Measurements from ENCODE around the gene HDAC9.
"Not testable (repeated sequence)": the region's sequence is repeated elsewhere in the genome, so short reads cannot be mapped to it uniquely, and the experiment has no call there.

HDAC9 gene

DNA sequence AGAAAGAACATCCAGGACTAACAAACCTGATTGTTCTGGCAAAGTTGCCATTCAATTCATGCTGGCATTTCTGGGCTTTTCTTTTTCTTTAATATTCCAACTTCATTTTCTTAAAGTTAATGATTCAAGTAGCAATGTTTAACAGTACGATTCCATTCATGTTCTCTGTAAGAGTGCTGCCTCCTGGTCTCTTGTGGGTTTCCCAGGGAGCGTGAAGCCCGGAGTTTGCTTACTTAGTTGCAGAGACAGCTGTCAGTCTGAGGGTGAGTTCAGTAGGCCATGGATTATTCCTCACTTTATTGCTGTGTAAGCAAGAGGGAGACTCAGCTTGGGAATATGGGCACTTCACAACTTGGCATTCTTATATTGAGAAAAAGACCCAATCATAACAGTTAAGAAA lies 479.7 kb downstream of the HDAC9 start:
- TF ChIP-seq, protein P1, sequence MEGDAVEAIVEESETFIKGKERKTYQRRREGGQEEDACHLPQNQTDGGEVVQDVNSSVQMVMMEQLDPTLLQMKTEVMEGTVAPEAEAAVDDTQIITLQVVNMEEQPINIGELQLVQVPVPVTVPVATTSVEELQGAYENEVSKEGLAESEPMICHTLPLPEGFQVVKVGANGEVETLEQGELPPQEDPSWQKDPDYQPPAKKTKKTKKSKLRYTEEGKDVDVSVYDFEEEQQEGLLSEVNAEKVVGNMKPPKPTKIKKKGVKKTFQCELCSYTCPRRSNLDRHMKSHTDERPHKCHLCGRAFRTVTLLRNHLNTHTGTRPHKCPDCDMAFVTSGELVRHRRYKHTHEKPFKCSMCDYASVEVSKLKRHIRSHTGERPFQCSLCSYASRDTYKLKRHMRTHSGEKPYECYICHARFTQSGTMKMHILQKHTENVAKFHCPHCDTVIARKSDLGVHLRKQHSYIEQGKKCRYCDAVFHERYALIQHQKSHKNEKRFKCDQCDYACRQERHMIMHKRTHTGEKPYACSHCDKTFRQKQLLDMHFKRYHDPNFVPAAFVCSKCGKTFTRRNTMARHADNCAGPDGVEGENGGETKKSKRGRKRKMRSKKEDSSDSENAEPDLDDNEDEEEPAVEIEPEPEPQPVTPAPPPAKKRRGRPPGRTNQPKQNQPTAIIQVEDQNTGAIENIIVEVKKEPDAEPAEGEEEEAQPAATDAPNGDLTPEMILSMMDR (IDR thresholded peaks at IDR 0.05; ENCODE audit: low read depth, low read length), result no peak
- TF ChIP-seq EZH2phosphoT487 (IDR thresholded peaks at IDR 0.05; ENCODE audit: low read depth), result no peak
- Histone ChIP-seq H3K36me3 (replicated peaks; ENCODE audit: low read depth, low read length) (no peaks in the 10 kb centered on the region), H3K4me2 (ENCODE audit: low read length) (no peak overlapping the region), H3K27ac (ENCODE audit: low read length) (no peak overlapping the region), H3K4me3 (ENCODE audit: low read length) (no peak overlapping the region), H2AFZ (ENCODE audit: low read depth, low read length) (no peak overlapping the region), H3K27me3 (ENCODE audit: low read depth, low read length) (no peaks in the 10 kb centered on the region), H3K9ac (ENCODE audit: low read length) (no peak overlapping the region), H3K4me1 (ENCODE audit: low read length) (no peaks in the 10 kb centered on the region), H4K20me1 (ENCODE audit: insufficient read depth, low read length) (no peaks in the 10 kb centered on the region), H3K79me2 (ENCODE audit: low read length) (no peaks in the 10 kb centered on the region), H3K9me3 (ENCODE audit: insufficient read depth, low read length) (no peaks in the 10 kb centered on the region)

DNA sequence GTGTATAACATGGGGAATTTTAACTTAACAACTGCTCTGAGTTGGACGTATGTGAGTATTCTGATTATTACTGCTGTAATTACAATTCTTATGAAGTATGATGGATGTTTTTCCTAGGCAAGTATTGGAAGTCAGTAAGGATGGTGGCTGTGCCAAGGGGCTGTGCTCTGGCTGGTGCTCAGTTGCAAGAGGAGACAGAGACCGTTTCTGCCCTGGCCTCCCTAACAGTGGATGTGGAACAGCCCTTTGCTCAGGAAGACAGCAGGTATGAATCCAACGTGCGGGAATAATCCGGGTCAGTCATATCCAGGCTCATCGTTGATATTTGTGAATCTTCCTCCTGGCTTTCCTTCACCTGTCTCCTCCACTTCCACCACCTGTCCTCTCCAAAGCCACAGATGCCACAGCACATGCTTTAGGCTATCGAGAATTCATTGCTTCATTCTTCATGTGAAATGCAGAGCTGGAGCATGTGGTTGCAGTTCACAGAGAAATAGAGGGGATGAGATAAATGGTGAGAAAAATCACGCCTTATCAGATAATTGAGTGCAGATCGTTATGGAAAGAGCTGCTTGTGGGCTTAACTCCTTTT lies 480.2 kb downstream of the HDAC9 start:
- H3K27ac ChIP-seq (ENCODE audit: low read length), result no peak overlapping the region
- H3K27me3 ChIP-seq (ENCODE audit: low read depth, low read length), result no peaks in the 10 kb centered on the region
- no peak overlapping the region for H2AFZ ChIP-seq (ENCODE audit: low read depth, low read length)
- no peaks in the 10 kb centered on the region for H3K36me3 ChIP-seq (replicated peaks; ENCODE audit: low read depth, low read length)
- H3K4me1 ChIP-seq (ENCODE audit: low read length), result no peaks in the 10 kb centered on the region
- no peaks in the 10 kb centered on the region for H3K9me3 ChIP-seq (ENCODE audit: insufficient read depth, low read length)
- H3K9ac ChIP-seq (ENCODE audit: low read length), result no peak overlapping the region
- H4K20me1 ChIP-seq (ENCODE audit: insufficient read depth, low read length), result no peaks in the 10 kb centered on the region
- TF ChIP-seq, protein P1 (IDR thresholded peaks at IDR 0.05; ENCODE audit: low read depth, low read length), result no peak
- H3K4me2 ChIP-seq (ENCODE audit: low read length), result no peak overlapping the region
- H3K4me3 ChIP-seq (ENCODE audit: low read length), result no peak overlapping the region
- no peaks in the 10 kb centered on the region for H3K79me2 ChIP-seq (ENCODE audit: low read length)

DNA sequence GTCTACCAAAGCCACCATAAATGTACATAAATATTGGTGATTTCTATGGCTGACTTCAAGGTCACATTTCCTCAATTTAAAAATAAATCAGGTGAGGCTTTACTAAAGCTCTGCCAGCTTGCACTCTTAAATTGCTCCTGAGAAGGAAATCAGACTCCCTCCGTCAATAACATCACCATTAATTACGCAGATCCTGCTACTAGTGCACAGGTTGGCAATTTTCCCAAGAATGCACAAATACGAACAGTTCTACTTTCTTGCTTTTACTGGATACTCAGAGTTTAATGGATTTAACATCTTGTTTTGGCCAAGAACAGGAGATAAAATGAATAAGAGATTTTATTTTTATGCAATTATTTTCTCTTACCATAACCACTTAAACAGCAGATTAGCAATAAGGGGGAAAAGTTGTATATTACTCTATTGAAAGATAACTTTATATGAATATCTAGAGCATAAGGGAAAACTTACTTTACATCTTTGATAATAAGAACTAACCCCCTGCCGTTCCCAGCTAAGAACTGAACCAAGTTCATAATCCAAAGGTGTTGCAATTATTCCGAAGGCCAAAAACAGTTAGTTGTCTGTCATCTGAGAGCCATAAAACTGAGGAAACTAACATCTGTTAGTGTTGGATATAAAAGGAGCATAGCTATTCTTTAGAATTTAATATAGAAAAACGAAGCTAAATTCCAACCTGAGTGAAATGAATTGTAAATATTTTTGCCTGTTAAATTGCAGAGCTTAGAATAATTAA lies 481.3 kb downstream of the HDAC9 start:
- no peaks in the 10 kb centered on the region for H3K36me3 ChIP-seq (replicated peaks; ENCODE audit: low read depth, low read length)
- H2AFZ ChIP-seq (ENCODE audit: low read depth, low read length), result no peak overlapping the region
- H3K4me3 ChIP-seq (ENCODE audit: low read length), result no peak overlapping the region
- H3K4me2 ChIP-seq (ENCODE audit: low read length), result no peak overlapping the region
- no peaks in the 10 kb centered on the region for H3K4me1 ChIP-seq (ENCODE audit: low read length)
- H4K20me1 ChIP-seq (ENCODE audit: insufficient read depth, low read length), result no peaks in the 10 kb centered on the region
- H3K27me3 ChIP-seq (ENCODE audit: low read depth, low read length), result no peaks in the 10 kb centered on the region
- TF ChIP-seq, protein P1 (IDR thresholded peaks at IDR 0.05; ENCODE audit: low read depth, low read length), result no peak
- no peak for TF ChIP-seq EZH2phosphoT487 (IDR thresholded peaks at IDR 0.05; ENCODE audit: low read depth)
- H3K9me3 ChIP-seq (ENCODE audit: insufficient read depth, low read length), result no peaks in the 10 kb centered on the region
- H3K79me2 ChIP-seq (ENCODE audit: low read length), result no peaks in the 10 kb centered on the region
- no peak overlapping the region for H3K9ac ChIP-seq (ENCODE audit: low read length)
- H3K27ac ChIP-seq (ENCODE audit: low read length), result no peak overlapping the region

DNA sequence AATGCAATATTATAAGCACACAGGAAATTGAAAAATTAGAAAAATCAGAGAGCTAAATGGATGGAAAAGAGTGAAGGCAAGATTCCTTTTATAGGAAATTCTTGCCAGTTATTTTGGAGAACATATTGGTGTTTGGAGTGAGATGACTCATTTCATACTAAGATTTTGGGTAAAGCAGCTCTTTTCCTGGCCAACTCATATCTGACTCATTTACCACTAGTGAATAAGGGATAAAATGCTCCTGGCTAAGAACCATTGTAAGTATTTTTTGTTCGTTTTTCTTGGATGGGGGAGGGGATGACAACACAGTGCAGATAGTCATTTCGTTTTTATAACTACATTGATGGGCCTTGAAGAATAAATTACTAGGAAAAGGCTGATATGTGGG lies 482.6 kb downstream of the HDAC9 start:
- no peaks in the 10 kb centered on the region for H3K79me2 ChIP-seq (ENCODE audit: low read length)
- H3K27ac ChIP-seq (ENCODE audit: low read length), result no peak overlapping the region
- no peaks in the 10 kb centered on the region for H3K9me3 ChIP-seq (ENCODE audit: insufficient read depth, low read length)
- no peaks in the 10 kb centered on the region for H4K20me1 ChIP-seq (ENCODE audit: insufficient read depth, low read length)
- no peak overlapping the region for H3K9ac ChIP-seq (ENCODE audit: low read length)
- no peak overlapping the region for H3K4me3 ChIP-seq (ENCODE audit: low read length)
- no peaks in the 10 kb centered on the region for H3K4me1 ChIP-seq (ENCODE audit: low read length)
- no peak for TF ChIP-seq EZH2phosphoT487 (IDR thresholded peaks at IDR 0.05; ENCODE audit: low read depth)
- TF ChIP-seq, protein P1 (IDR thresholded peaks at IDR 0.05; ENCODE audit: low read depth, low read length), result no peak
- H3K36me3 ChIP-seq (replicated peaks; ENCODE audit: low read depth, low read length), result no peaks in the 10 kb centered on the region
- no peaks in the 10 kb centered on the region for H3K27me3 ChIP-seq (ENCODE audit: low read depth, low read length)
- H2AFZ ChIP-seq (ENCODE audit: low read depth, low read length), result no peak overlapping the region
- H3K4me2 ChIP-seq (ENCODE audit: low read length), result no peak overlapping the region

DNA sequence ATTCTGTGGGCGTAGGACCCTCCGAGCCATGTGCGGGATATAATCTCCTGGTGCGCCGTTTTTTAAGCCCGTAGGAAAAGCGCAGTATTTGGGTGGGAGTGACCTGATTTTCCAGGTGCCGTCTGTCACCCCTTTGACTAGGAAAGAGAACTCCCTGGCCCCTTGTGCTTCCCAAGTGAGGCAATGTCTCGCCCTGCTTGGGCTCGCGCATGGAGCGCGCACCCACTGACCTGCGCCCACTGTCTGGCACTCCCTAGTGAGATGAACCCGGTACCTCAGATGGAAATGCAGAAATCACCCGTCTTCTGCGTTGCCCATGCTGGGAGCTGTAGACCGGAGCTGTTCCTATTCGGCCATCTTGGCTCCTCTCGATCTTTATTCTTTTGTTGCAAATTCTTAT lies 495.2 kb downstream of the HDAC9 start:
- not testable (repeated sequence) for H3K79me2 ChIP-seq (ENCODE audit: low read length); H3K4me2 ChIP-seq (ENCODE audit: low read length); H3K9ac ChIP-seq (ENCODE audit: low read length); H3K4me1 ChIP-seq (ENCODE audit: low read length); H4K20me1 ChIP-seq (ENCODE audit: insufficient read depth, low read length); H3K36me3 ChIP-seq (replicated peaks; ENCODE audit: low read depth, low read length); H3K27ac ChIP-seq (ENCODE audit: low read length); H3K9me3 ChIP-seq (ENCODE audit: insufficient read depth, low read length); H2AFZ ChIP-seq (ENCODE audit: low read depth, low read length); H3K27me3 ChIP-seq (ENCODE audit: low read depth, low read length); H3K4me3 ChIP-seq (ENCODE audit: low read length)

All from OCI-LY3 (cell line).